ENCODE results near the gene SRGAP3.

GRCh38 chr3:9069971-9070370 is 179.5 kb downstream of the SRGAP3 start:
- TF ChIP-seq MTA2 (IDR thresholded peaks at IDR 0.05; ENCODE audit: low read depth) (no peak), REST (IDR thresholded peaks at IDR 0.05; ENCODE audit: low read depth, low read length) (no peak), POLR2AphosphoS5 (IDR thresholded peaks at IDR 0.05; ENCODE audit: low read length) (no peak), BACH1 (IDR thresholded peaks at IDR 0.05; ENCODE audit: borderline replicate concordance) (no peak), PRDM15 (CRISPR knock-in tag; IDR thresholded peaks at IDR 0.05) (no peak), CTCF (IDR thresholded peaks at IDR 0.05 in 2 of 3, conservative IDR thresholded peaks at IDR 0.05 in 1 of 3; ENCODE audit: control insufficient read depth in 2 of 3, extremely low read depth in 1 of 3, insufficient read depth in 1 of 3, low read depth in 3 of 3, low read length in 3 of 3) (no peak), EZH2 (IDR thresholded peaks at IDR 0.05; ENCODE audit: borderline replicate concordance, control insufficient read depth, low read depth, low read length) (no peak), SMAD1 (IDR thresholded peaks at IDR 0.05; ENCODE audit: low read depth, partially characterized antibody) (no peak), ETV6 (conservative IDR thresholded peaks at IDR 0.05 in 1 of 2, IDR thresholded peaks at IDR 0.05 in 1 of 2; ENCODE audit: borderline replicate concordance in 1 of 2, low read depth in 1 of 2) (no peak), CEBPB (IDR thresholded peaks at IDR 0.05; ENCODE audit: borderline replicate concordance in 1 of 2, low read depth in 2 of 2, low read length in 2 of 2) (no peak)
